GM19467 (cell line): ENCODE results near the gene ZNF69.

Experiments used
- ATAC-seq: cut with Tn5 transposase; IDR thresholded peaks from one replicate; pipeline ENCODE4 v1.9.1; 2021; ENCODE audit warnings: mild to moderate bottlenecking, moderate library complexity; ENCODE audit not compliant: unreplicated experiment

The ZNF69 gene

GRCh38 chr19:11950312-11950711, 62.7 kb downstream of the ZNF69 start:
- ATAC-seq, result no peak
